ENCODE data around the gene RAB3B.

RAB3B gene

DNA sequence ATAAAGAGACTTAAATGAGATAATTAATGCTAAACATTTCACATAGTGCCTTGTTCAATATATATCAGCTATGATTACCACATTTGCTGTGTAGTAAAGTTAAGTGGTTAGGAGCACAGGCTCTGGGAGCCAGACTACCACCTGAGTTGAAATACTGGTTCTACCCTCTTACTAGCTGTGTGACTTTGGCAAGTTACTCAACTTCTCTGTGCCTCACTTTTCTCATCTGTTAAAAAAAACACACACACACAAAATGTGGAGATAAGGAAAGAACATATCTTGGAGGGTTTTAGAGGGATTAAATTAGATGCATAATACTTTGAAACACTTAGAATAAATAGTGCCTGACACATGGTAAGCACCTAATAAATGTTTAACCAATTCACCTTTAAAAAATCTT, 60.2 kb downstream of the RAB3B start:
- no peaks in the 10 kb centered on the region for H3K9me3 ChIP-seq (ENCODE audit: insufficient read depth, low read depth, low read length)
- no peaks in the 10 kb centered on the region for H3K27me3 ChIP-seq (ENCODE audit: insufficient read depth, low read length)
- peaks cover 54% of the 10 kb centered on the region for H3K36me3 ChIP-seq (ENCODE audit: insufficient read depth, low read length)
- H3K27ac ChIP-seq (ENCODE audit: low read depth, low read length), result no peak overlapping the region
- H3K4me1 ChIP-seq (ENCODE audit: insufficient read depth, low read length), result no peaks in the 10 kb centered on the region
- H3K9ac ChIP-seq (ENCODE audit: low read depth, low read length), result no peak overlapping the region
- no peak overlapping the region for H3K4me3 ChIP-seq (ENCODE audit: low read length)

DNA sequence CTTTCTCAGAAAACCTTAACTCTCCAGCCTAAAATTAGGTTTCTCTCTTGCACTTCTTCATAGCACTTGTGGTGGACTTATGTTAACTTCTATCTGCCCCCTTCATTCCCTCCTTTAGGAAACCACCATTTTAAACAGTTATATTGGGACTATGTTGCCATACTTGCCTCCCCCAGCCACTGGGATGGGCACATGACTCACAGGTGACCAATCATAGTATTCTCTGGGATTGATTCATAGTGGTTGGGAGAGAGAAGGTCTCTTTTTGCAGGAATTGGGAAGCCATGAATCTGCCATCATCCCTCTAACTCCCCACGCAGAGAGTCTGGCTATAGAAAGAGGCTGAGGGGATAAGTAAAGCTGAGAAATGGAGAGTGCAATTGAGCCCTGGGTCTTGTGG, 61.6 kb downstream of the RAB3B start:
- no peaks in the 10 kb centered on the region for H3K9me3 ChIP-seq (ENCODE audit: insufficient read depth, low read depth, low read length)
- peaks cover 53% of the 10 kb centered on the region for H3K36me3 ChIP-seq (ENCODE audit: insufficient read depth, low read length)
- H3K4me3 ChIP-seq (ENCODE audit: low read length), result no peak overlapping the region
- H3K27me3 ChIP-seq (ENCODE audit: insufficient read depth, low read length), result no peaks in the 10 kb centered on the region
- no peak overlapping the region for H3K9ac ChIP-seq (ENCODE audit: low read depth, low read length)
- H3K27ac ChIP-seq (ENCODE audit: low read depth, low read length), result no peak overlapping the region
- H3K4me1 ChIP-seq (ENCODE audit: insufficient read depth, low read length), result no peaks in the 10 kb centered on the region
- WGBS, result 80% methylated on average over 1 of the region's 1 CpG

DNA sequence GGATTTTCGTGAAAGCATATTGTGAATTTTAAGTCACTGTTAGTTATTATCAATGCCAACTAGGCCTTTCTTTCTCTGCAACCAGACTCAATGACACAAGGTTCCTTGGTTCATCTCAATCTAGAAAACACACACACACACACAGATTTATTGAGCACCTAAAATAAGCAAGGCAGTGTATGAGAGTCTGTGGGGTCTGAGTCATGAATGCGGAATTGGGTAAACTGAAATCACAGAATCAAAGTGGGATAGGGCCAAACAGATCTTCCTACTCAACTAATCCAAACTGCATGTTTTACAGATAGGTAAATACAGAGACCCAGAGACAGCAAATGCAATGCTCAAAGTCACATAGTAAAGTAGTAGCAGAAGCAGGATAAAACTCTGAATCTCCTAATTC, 63.5 kb downstream of the RAB3B start:
- no peaks in the 10 kb centered on the region for H3K27me3 ChIP-seq (ENCODE audit: insufficient read depth, low read length)
- H3K4me3 ChIP-seq (ENCODE audit: low read length), result no peak overlapping the region
- no peak overlapping the region for H3K9ac ChIP-seq (ENCODE audit: low read depth, low read length)
- H3K4me1 ChIP-seq (ENCODE audit: insufficient read depth, low read length), result no peaks in the 10 kb centered on the region
- WGBS, result 90% methylated on average over 1 of the region's 2 CpGs
- no peaks in the 10 kb centered on the region for H3K9me3 ChIP-seq (ENCODE audit: insufficient read depth, low read depth, low read length)
- H3K27ac ChIP-seq (ENCODE audit: low read depth, low read length), result no peak overlapping the region
- peaks cover 37% of the 10 kb centered on the region for H3K36me3 ChIP-seq (ENCODE audit: insufficient read depth, low read length)

DNA sequence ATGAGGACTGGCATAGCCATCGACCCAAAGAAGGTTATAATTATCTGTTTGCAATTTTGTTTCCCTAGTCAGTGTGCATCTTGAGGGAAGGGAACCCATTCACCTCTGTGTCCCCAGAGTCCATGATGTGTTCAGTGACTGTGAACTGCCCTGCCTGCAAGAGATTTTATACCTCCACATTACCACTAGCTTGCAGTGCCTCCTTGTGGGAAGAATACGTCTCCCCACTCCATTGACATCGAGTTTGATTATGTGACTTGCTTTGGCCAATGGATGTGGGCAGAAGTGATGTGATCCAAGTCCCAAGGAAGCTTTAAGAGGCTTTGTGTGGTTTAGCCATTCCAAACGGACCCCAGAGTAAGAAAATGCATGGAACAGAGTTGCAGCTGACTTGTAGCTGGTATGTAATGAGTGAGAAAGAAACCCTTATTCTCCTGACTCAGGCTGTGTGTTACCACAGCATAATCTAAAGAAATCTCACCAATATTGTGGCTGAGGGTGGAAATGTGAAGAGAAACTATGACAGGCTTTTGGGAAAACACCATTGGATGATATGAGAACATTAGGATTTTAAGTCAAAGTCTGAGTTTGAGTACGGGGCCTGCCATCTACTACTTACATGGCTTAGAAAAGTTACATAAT, 64.2 kb downstream of the RAB3B start:
- 87% methylated on average over 5 of the region's 5 CpGs for WGBS

DNA sequence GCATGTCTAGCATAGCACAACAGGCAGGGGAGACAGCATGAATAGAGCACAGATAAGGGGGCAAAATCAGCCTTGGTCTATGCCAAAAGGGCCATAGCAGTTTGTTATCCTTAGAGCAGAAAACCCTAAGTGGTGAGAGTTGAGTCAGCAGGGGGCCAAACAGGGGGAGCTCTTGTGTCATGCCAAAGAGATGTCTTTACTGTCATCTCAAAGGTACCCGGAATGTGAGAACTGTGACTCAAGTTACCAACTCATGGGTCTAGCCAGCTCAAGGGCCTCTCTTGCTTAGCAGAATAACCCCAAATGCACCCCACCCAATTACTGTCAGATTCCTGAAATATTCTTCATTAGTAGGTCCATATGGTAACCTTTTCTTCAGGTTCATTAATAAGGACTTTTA, 66.0 kb downstream of the RAB3B start:
- H3K27ac ChIP-seq (ENCODE audit: low read depth, low read length), result no peak overlapping the region
- H3K9me3 ChIP-seq (ENCODE audit: insufficient read depth, low read depth, low read length), result no peaks in the 10 kb centered on the region
- peaks cover 26% of the 10 kb centered on the region for H3K36me3 ChIP-seq (ENCODE audit: insufficient read depth, low read length)
- H3K9ac ChIP-seq (ENCODE audit: low read depth, low read length), result no peak overlapping the region
- no peaks in the 10 kb centered on the region for H3K27me3 ChIP-seq (ENCODE audit: insufficient read depth, low read length)
- 76% methylated on average over 1 of the region's 1 CpG for WGBS
- H3K4me1 ChIP-seq (ENCODE audit: insufficient read depth, low read length), result peaks cover 6% of the 10 kb centered on the region; the same call in 1 of the 2 replicates
- H3K4me3 ChIP-seq (ENCODE audit: low read length), result no peak overlapping the region

More for the DNA sequence above, 64.2 kb downstream of the RAB3B start:
- H3K27me3 ChIP-seq (ENCODE audit: insufficient read depth, low read length), result no peaks in the 10 kb centered on the region
- H3K9me3 ChIP-seq (ENCODE audit: insufficient read depth, low read depth, low read length), result no peaks in the 10 kb centered on the region
- no peak overlapping the region for H3K27ac ChIP-seq (ENCODE audit: low read depth, low read length)
- H3K36me3 ChIP-seq (ENCODE audit: insufficient read depth, low read length), result peaks cover 32% of the 10 kb centered on the region
- H3K4me1 ChIP-seq (ENCODE audit: insufficient read depth, low read length), result no peaks in the 10 kb centered on the region
- no peak overlapping the region for H3K4me3 ChIP-seq (ENCODE audit: low read length)
- H3K9ac ChIP-seq (ENCODE audit: low read depth, low read length), result no peak overlapping the region

DNA sequence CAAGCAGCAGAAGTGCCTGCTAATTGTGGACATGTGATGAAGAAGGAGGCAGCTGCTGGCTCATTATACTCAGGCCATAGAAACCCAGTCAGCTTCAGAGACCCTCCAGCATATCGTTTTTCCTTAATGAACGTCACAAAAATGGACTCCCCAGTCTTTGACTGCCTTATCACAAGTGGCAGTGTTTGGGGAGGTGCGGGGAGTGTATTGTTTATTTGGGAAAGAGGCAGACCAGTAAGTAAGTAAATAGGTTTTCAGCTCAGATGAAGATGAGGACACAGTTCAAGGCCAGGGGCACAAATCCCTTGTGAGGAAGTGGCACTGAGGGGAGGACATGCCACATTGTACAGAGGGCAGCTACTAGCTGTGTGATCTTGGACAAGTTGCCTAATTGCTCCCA, 68.5 kb downstream of the RAB3B start:
- Histone ChIP-seq H3K27ac (ENCODE audit: low read depth, low read length) (no peak overlapping the region), H3K27me3 (ENCODE audit: insufficient read depth, low read length) (no peaks in the 10 kb centered on the region), H3K9ac (ENCODE audit: low read depth, low read length) (no peak overlapping the region), H3K4me3 (ENCODE audit: low read length) (no peak overlapping the region), H3K9me3 (ENCODE audit: insufficient read depth, low read depth, low read length) (no peaks in the 10 kb centered on the region), H3K36me3 (ENCODE audit: insufficient read depth, low read length) (peaks cover 39% of the 10 kb centered on the region), H3K4me1 (ENCODE audit: insufficient read depth, low read length) (peaks cover 6% of the 10 kb centered on the region; the same call in 1 of the 2 replicates)
- whole genome bisulfite sequencing, result 96% methylated on average over 3 of the region's 3 CpGs

DNA sequence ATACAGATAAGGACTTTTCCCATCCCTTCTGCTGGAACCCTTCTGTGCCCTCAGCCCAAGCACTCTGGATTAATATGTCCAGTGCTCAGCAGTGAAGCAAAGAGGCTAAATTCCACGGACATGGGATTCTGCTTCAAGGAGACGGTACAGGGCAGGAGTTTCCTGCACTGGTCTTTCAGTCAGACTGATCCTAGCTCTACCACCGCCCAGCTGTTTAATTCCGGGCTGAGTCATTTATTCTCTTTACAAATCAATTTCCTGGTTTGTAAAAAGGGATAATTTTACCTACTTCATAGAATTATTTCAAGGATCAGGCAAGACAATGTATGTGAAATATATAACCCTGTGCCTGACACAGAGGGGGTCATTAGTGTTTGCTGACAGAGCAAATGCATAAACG, 70.4 kb downstream of the RAB3B start:
- 91% methylated on average over 5 of the region's 5 CpGs for WGBS
- Histone ChIP-seq H3K9me3 (ENCODE audit: insufficient read depth, low read depth, low read length) (no peaks in the 10 kb centered on the region), H3K4me3 (ENCODE audit: low read length) (no peak overlapping the region), H3K36me3 (ENCODE audit: insufficient read depth, low read length) (peaks cover 52% of the 10 kb centered on the region), H3K4me1 (ENCODE audit: insufficient read depth, low read length) (peaks cover 6% of the 10 kb centered on the region; the same call in 1 of the 2 replicates), H3K9ac (ENCODE audit: low read depth, low read length) (no peak overlapping the region), H3K27ac (ENCODE audit: low read depth, low read length) (peak overlapping the region; percentile 43; the same call in 1 of the 2 replicates), H3K27me3 (ENCODE audit: insufficient read depth, low read length) (no peaks in the 10 kb centered on the region)

DNA sequence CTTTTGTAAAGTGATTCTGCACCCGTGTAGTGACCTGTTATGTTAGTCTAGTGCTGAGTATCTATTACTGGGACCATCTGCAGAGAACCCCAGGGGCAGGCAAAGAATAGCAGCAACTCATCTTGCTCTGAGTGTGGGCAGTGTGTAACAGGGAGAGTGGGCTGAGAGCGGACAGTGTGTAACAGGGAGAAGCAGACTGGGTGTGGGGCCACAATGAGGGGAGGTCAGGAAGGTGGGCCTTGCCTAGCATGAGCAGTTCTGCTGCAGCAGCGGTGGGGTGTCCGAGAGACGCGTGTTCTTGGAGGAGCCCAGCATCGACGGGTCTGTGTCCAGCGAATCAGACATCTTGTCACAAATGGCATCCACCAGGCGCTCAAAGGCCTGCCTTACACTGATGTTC, 70.8 kb downstream of the RAB3B start:
- H3K27ac ChIP-seq (ENCODE audit: low read depth, low read length), result no peak overlapping the region; the same call in 1 of the 2 replicates
- H3K9me3 ChIP-seq (ENCODE audit: insufficient read depth, low read depth, low read length), result no peaks in the 10 kb centered on the region
- H3K4me3 ChIP-seq (ENCODE audit: low read length), result no peak overlapping the region
- H3K9ac ChIP-seq (ENCODE audit: low read depth, low read length), result no peak overlapping the region
- peaks cover 52% of the 10 kb centered on the region for H3K36me3 ChIP-seq (ENCODE audit: insufficient read depth, low read length)
- peaks cover 6% of the 10 kb centered on the region; the same call in 1 of the 2 replicates for H3K4me1 ChIP-seq (ENCODE audit: insufficient read depth, low read length)
- no peaks in the 10 kb centered on the region for H3K27me3 ChIP-seq (ENCODE audit: insufficient read depth, low read length)
- 94% methylated on average over 10 of the region's 10 CpGs for WGBS

DNA sequence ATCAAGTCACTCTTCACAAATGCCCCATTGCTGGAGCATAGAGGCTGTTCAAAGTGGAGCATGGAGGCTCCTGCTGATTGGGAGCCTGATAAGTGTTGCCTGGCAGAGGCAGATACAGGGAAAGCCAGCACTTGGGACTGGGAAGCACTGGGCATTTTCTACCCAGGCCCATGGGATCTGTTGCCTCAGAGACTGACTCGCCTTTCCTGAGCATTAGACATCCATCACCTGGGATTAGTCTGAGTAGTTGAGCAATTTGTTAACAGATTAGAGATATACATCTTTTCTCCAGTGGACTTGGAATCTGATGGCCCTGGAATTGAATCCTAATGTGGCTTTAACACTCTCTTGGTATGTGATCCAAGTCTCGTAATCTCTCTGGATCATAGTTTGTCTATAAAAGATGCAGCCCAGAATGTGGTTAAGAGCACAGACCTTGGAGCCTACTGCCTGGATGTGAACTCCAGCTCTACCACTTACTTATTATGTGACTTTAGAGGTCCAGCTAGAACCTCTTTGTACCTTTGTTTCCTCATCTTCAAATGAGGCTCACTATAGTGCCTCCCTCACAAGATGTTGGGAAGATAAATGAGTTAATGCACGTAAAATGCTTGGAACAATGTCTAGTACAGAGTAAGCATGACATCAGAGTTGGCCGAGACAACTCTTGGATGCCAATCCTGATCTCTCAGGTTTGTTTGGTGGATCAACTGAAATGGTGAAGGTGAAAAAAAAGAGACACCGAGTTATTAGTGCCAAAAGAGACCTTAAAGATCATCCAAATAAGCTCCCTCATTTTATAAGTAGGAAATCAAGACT, 73.7 kb downstream of the RAB3B start:
- WGBS, result 97% methylated on average over 4 of the region's 5 CpGs
- Histone ChIP-seq H3K9me3 (ENCODE audit: insufficient read depth, low read depth, low read length) (no peaks in the 10 kb centered on the region), H3K27ac (ENCODE audit: low read depth, low read length) (no peak overlapping the region), H3K4me1 (ENCODE audit: insufficient read depth, low read length) (peaks cover 6% of the 10 kb centered on the region; the same call in 1 of the 2 replicates), H3K4me3 (ENCODE audit: low read length) (no peak overlapping the region), H3K36me3 (ENCODE audit: insufficient read depth, low read length) (peaks cover 54% of the 10 kb centered on the region), H3K27me3 (ENCODE audit: insufficient read depth, low read length) (no peaks in the 10 kb centered on the region), H3K9ac (ENCODE audit: low read depth, low read length) (no peak overlapping the region)

DNA sequence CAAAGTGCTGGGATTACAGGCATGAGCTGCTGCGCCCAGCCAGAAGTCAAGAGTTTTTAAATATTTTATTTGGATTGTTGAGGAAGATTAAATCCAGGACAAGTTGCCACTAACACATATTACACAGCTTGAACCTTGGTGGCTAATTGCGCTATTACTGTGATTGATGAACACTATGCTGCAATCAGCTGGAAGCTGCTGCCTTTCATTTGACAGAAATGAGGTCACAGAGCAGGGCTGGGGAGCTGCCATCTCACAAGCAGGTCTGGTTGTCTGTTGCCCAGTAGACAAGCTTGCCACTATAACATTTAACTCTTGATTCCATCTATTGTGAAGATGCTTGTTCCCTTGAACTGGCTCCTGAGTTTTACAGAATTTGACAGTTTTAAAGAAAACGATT, 74.5 kb downstream of the RAB3B start:
- peaks cover 54% of the 10 kb centered on the region for H3K36me3 ChIP-seq (ENCODE audit: insufficient read depth, low read length)
- 93% methylated on average over 3 of the region's 3 CpGs for WGBS

DNA sequence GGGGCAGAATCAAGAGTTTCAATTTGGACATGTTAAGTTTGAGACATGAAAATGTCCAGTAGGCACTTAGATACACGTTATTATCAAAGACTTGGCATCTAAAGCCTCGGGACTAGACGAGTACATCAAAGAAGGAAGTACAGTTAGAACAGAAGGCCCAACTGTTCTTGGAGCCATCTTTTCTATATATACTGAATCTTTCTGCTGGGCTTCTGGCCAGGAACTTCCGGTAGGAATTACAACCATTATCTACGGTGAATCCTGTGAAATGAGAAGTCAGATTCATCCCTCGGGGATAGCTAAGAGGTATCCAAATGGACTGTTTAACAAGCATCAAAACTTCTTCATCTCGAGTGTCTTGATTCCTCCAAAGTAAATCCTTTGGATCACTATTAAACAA, 77.6 kb downstream of the RAB3B start:
- 94% methylated on average over 7 of the region's 7 CpGs for WGBS
- Histone ChIP-seq H3K36me3 (ENCODE audit: insufficient read depth, low read length) (peaks cover 36% of the 10 kb centered on the region), H3K27ac (ENCODE audit: low read depth, low read length) (no peak overlapping the region), H3K4me1 (ENCODE audit: insufficient read depth, low read length) (peaks cover 13% of the 10 kb centered on the region; the same call in 1 of the 2 replicates), H3K27me3 (ENCODE audit: insufficient read depth, low read length) (no peaks in the 10 kb centered on the region), H3K4me3 (ENCODE audit: low read length) (no peak overlapping the region), H3K9me3 (ENCODE audit: insufficient read depth, low read depth, low read length) (no peaks in the 10 kb centered on the region), H3K9ac (ENCODE audit: low read depth, low read length) (no peak overlapping the region)

More for the DNA sequence above, 74.5 kb downstream of the RAB3B start:
- Histone ChIP-seq H3K9ac (ENCODE audit: low read depth, low read length) (no peak overlapping the region), H3K27me3 (ENCODE audit: insufficient read depth, low read length) (no peaks in the 10 kb centered on the region), H3K9me3 (ENCODE audit: insufficient read depth, low read depth, low read length) (no peaks in the 10 kb centered on the region), H3K27ac (ENCODE audit: low read depth, low read length) (no peak overlapping the region), H3K4me1 (ENCODE audit: insufficient read depth, low read length) (peaks cover 9% of the 10 kb centered on the region), H3K4me3 (ENCODE audit: low read length) (no peak overlapping the region)
